ENCODE measurements around the gene DTX1. TPM values are rescaled to one million over a fixed set of nuclear protein-coding genes. Genes with fewer than 3 reads are reported as not detected.

DTX1 gene
- polyA plus RNA-seq, 4 donors: 11.1 to 15.1 (median 13.0) TPM

Other genes starting within 250 kb of the DTX1 start
- 10 to 100 TPM in 3 of 4 donors, 1 to 10 TPM in 1; 9.7 to 16.9 (median 13.0) TPM for gene OAS1, start 149.8 kb upstream of the DTX1 start, polyA plus RNA-seq (ENCODE audit: insufficient read length in 4 of 4)
- gene OAS3, start 118.3 kb upstream of the DTX1 start, polyA plus RNA-seq (ENCODE audit: insufficient read length in 4 of 4): 10 to 100 TPM in 2 of 4 donors, 1 to 10 TPM in 2; 8.3 to 11.0 (median 10.3) TPM
- 10 to 100 TPM in 2 of 4 donors, 1 to 10 TPM in 2; 4.9 to 11.4 (median 10.1) TPM for gene OAS2, start 78.2 kb upstream of the DTX1 start, polyA plus RNA-seq (ENCODE audit: insufficient read length in 4 of 4)
- gene RASAL1, start 79.0 kb downstream of the DTX1 start, polyA plus RNA-seq (ENCODE audit: insufficient read length in 4 of 4): 10 to 100 TPM in 2 of 4 donors, 1 to 10 TPM in 2; 7.7 to 11.6 (median 10.3) TPM
- 1 to 10 TPM in 3 of 4 donors, under 1 TPM in 1; 0.91 to 1.5 (median 1.1) TPM for gene CFAP73, start 93.0 kb downstream of the DTX1 start, polyA plus RNA-seq (ENCODE audit: insufficient read length in 4 of 4)
- gene DDX54, start 128.7 kb downstream of the DTX1 start, polyA plus RNA-seq (ENCODE audit: insufficient read length in 4 of 4): 100 to 1,000 TPM in 1 of 4 donors, 10 to 100 TPM in 3; 68.2 to 102 (median 74.7) TPM
- gene RITA1, start 129.0 kb downstream of the DTX1 start, polyA plus RNA-seq (ENCODE audit: insufficient read length in 4 of 4): 10 to 100 TPM; 16.5 to 22.1 (median 17.3) TPM
- 10 to 100 TPM; 27.3 to 37.7 (median 35.4) TPM for gene TPCN1, start 164.7 kb downstream of the DTX1 start, polyA plus RNA-seq (ENCODE audit: insufficient read length in 4 of 4)

Data from right renal pelvis (tissue), 4 donors.